AG09319 (cell line): ENCODE results near the gene PTPRU.
"Not testable (repeated sequence)": the region's sequence is repeated elsewhere in the genome, so short reads cannot be mapped to it uniquely, and the experiment has no call there.

Source experiments
- DNase-seq: peaks from one replicate; pipeline ENCODE4 v3.0.0-alpha.2; 2010; ENCODE audit warnings: low read depth; ENCODE audit errors: extremely low read depth
- CTCF ChIP-seq: IDR thresholded peaks from 2 replicates; pipeline ENCODE4 v1.5.1; 2011; ENCODE audit warnings: low read depth, mild to moderate bottlenecking, inconsistent platforms, low read length, moderate library complexity

The PTPRU gene

GRCh38 chr1:29210278-29211085 is 25.8 kb upstream of the PTPRU start:
- TF ChIP-seq CTCF = no peak
- no peak for DNase-seq

GRCh38 chr1:29211086-29212030 is 25.0 kb upstream of the PTPRU start:
- DNase-seq = no peak
- TF ChIP-seq CTCF = no peak

GRCh38 chr1:29213055-29213454 is 23.3 kb upstream of the PTPRU start:
- TF ChIP-seq CTCF = no peak
- no peak for DNase-seq

GRCh38 chr1:29217633-29218032 is 18.7 kb upstream of the PTPRU start:
- no peak for DNase-seq

GRCh38 chr1:29218223-29218622 is 18.1 kb upstream of the PTPRU start:
- DNase-seq = no peak
- TF ChIP-seq CTCF = no peak

More at GRCh38 chr1:29217633-29218032, 18.7 kb upstream of the PTPRU start:
- TF ChIP-seq CTCF = no peak

GRCh38 chr1:29221296-29221695 is 15.0 kb upstream of the PTPRU start:
- DNase-seq = no peak
- no peak for TF ChIP-seq CTCF

- DNase-seq = not testable (repeated sequence)
These were observed 14.1 kb upstream of the PTPRU start for GRCh38 chr1:29222260-29222659.
